GM18526 (cell line): Measurements from ENCODE around the gene OR52E1.

Experiments
- POLR2A ChIP-seq: IDR thresholded peaks from 3 replicates; pipeline ENCODE4 v1.6.1; 2011; ENCODE audit not compliant: insufficient read length; ENCODE audit errors: extremely low read depth

The OR52E1 gene

DNA sequence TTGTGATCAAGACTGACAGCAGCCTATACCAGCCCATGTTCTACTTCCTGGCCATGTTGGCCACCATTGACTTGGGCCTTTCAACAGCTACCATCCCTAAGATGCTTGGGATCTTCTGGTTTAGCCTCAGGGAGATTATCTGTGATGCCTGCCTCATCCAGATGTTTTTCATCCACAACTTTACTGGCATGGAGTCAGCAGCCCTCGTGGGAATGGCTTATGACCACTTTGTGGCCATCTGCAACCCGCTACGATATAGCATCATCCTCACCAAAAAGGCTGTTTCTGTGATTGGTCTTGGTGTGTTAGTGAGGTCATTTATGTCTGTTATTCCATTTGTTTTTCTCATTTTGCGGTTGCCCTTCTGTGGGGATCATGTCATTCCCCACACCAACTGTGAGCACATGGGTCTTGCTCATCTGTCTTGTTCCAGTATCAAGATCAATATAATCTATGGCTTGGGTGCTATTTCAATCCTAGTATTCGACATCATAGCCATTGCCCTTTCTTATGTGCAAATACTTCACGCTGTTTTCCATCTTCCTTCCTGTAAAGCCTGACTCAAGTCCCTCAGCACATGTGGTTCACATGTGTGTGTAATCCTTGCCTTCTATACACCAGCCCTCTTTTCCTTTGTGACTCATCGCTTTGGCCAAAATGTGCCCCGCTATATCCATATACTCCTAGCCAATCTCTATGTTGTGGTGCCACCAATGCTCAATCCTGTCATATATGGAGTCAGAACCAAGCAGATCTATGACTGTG lies 23.6 kb downstream of the OR52E1 start:
- no peak for TF ChIP-seq POLR2A

DNA sequence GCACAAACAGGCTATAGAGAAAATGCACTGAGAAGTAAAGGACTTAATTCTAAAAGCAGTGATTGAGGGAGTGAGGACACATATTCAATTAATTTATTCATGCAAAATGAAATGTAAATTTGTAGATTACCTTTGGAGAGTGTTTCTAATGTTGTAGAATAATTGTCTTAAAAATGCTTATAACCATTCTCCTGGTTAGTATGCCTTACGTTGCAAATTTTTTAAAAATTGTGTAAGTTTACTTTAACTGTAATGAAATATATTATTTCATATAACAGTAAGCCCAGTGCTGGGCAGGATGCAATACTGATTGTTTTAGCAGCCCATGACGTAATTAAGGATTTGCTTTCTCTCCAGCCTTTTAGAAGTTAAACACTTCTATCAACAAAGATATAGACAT lies 26.6 kb downstream of the OR52E1 start:
- no peak for TF ChIP-seq POLR2A

GRCh38 chr11:5102246-5102645 lies 32.9 kb downstream of the OR52E1 start:
- no peak for TF ChIP-seq POLR2A

GRCh38 chr11:5103066-5103465 lies 33.7 kb downstream of the OR52E1 start:
- no peak for TF ChIP-seq POLR2A

DNA sequence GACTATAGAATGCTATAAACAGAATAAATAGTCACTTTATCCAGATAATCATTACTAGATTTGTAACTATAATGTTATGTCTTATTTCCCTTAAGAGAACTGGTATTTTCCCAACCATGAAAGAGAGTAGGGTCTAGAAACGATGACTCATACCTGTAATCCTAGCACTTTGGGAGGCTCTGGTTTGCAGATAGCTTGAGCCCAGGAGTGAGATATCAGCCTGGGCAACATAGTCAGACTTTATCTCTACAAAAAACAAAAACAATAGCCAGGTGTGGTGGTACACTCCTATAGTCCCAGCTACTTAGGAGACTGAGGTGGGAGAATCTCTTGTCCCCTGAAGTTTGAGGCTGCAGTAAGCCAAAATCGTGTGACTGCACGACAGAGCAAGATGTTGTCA lies 37.9 kb downstream of the OR52E1 start:
- no peak for TF ChIP-seq POLR2A

- no peak for TF ChIP-seq POLR2A
Observed at GRCh38 chr11:5115339-5115738, 46.0 kb downstream of the OR52E1 start.

GRCh38 chr11:5117588-5117987 lies 48.2 kb downstream of the OR52E1 start:
- no peak for TF ChIP-seq POLR2A

DNA sequence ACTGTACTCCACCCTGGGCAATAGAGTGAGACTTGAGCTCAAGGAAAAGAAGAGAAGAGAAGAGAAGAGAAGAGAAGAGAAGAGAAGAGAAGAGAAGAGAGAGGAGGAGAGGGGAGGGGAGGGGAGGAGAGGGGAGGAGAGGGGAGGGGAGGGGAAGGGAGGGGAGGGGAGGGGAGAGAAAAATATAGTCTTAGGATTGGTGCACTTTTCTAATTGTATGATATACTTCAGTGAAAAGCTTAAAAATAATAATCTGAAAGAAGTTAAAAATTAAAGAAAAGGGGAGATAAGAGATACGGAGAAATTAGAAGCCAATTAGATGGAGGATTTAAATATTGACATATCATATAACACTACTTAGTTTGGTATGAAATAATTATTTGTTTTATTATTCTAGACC lies 49.5 kb downstream of the OR52E1 start:
- TF ChIP-seq POLR2A = no peak
